ENCODE results near the gene NANS.

NANS gene

DNA sequence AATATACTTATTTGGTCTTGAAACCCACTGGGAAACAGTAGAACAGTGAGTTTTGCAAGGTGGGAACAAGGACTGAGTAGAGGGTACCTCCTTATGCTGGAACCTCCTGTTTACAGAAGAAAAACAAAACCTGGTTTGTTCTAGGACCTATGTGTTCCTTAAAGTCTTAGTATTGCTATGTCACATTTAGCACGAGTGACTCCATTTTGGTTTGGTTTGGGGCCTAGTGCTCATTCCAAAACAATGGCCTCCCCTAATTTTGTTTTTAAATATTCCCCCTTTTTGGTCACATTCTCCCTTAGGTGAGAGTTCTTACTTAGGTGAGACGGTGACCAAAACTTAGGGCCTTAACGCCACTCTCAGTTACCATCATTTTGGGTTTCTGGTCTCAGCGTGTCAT, 6.2 kb upstream of the NANS start:
- POLR2A ChIA-PET = no interaction called here
- DNase-seq (ENCODE audit: extremely low spot score) = no peak
- TF ChIP-seq CTBP1 (IDR thresholded peaks at IDR 0.05; ENCODE audit: borderline replicate concordance) = no peak
- no peak for TF ChIP-seq LEF1 (IDR thresholded peaks at IDR 0.05; ENCODE audit: borderline replicate concordance)
- TF ChIP-seq FOXA1 (IDR thresholded peaks at IDR 0.05) = no peak
- no peak for TF ChIP-seq L3MBTL2 (conservative IDR thresholded peaks at IDR 0.05)
- no peak for TF ChIP-seq TARDBP (IDR thresholded peaks at IDR 0.05)
- CTCF ChIA-PET = no interaction called here

DNA sequence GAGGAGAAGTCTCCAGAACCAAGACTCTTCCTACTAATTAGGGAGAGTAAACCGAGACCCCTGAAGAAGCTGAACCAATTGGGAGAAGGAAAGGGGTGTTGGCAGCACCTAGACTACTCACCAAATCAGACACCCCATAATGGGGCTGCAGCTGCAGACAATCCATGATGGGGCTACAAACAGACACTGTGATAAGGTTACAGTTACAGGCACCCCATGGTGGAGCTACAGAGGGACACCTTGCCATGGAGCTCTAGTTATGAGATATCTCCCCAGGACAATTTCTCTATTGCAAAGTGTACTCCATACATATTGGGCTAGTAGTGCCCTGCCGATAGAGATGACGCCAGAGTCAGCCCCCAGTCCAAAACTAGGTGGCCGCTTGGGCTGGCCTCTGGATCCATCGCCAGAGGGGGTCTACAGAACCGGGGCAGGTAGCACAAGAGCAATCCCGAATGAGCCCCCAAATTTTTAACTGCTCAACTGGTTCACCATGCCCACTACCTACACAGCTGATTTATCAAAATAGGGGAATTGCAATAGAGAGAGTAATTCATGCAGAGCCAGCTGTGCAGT, 2.1 kb upstream of the NANS start:
- CTCF ChIA-PET = no interaction called here
- POLR2A ChIA-PET = interaction anchor here (0.9 kb wide), 1 partner anchor 132 kb away, joined by 3 read pairs; no protein-coding TSS in a partner anchor
- no peak for TF ChIP-seq FOXA1 (IDR thresholded peaks at IDR 0.05)
- DNase-seq (ENCODE audit: extremely low spot score) = no peak

DNA sequence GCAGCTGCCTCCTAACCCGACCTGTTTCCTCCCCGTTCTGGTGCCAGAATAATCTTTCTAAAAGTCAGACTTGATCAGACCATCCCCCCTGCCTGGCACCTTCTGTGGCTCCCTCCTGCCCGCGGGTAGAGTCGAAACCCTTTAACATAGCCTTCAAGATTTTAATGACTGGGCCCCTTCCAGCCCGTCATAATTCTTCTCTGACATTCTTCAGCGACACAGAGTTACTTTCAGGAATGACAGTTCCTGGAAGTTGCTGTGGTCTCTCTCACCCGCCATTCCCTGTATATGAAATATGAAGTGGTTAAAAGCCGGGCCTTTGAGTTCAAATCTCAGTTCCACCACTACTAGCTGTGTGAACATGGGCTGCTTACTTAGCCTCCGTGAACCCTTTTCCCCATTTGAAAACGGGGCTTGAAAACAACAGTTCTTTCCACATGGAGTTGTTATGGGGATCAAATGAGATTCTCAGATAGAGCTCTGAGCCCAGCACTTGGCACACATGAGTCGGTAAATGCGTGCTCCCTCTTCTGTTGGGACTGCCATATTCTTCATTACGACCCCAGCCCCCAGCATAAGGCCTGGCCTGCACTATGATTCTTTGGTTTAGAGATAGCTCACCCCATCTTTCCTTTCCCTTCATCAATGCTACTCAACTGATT, 737 bp downstream of the NANS start:
- POLR2A ChIA-PET = interaction anchor here (0.8 to 3.3 kb wide), 5 partner anchors 10 to 198 kb away, joined by 3 to 12 read pairs (median 3); partner anchors contain the start of genes TBC1D2 and TRMO

DNA sequence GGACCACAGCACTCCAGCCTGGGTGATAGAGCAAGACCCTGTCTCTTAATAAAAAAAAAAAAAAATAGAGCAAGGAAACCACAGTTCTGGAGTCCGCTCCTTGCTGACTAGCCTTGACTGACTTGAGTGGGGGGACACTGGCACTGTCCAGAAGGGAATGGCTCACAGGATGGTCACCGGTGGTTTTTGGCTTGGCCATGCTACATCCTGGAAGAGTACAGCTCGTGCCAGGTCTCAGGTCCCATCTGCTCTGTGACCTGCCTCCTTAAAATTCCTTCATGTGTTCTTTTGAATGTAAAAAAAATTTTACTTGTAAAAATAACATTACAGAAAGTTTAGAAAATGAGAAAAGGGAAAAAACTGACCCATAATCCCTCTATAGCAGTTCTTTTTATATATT, 5.6 kb downstream of the NANS start:
- DNase-seq (ENCODE audit: extremely low spot score) = no peak
- TF ChIP-seq SP1 (IDR thresholded peaks at IDR 0.05) = no peak
- TF ChIP-seq CTBP1 (IDR thresholded peaks at IDR 0.05; ENCODE audit: borderline replicate concordance) = no peak
- TF ChIP-seq, protein P1, sequence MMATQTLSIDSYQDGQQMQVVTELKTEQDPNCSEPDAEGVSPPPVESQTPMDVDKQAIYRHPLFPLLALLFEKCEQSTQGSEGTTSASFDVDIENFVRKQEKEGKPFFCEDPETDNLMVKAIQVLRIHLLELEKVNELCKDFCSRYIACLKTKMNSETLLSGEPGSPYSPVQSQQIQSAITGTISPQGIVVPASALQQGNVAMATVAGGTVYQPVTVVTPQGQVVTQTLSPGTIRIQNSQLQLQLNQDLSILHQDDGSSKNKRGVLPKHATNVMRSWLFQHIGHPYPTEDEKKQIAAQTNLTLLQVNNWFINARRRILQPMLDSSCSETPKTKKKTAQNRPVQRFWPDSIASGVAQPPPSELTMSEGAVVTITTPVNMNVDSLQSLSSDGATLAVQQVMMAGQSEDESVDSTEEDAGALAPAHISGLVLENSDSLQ (IDR thresholded peaks at IDR 0.05) = no peak
- no peak for TF ChIP-seq FOXK2 (IDR thresholded peaks at IDR 0.05)
- no peak for TF ChIP-seq TARDBP (IDR thresholded peaks at IDR 0.05)
- no peak for TF ChIP-seq ELF4 (IDR thresholded peaks at IDR 0.05)
- ChIA-PET POLR2A (no interaction called here), CTCF (no interaction called here)

More for the DNA sequence above, 737 bp downstream of the NANS start:
- TF ChIP-seq FOXK2 (IDR thresholded peaks at IDR 0.05) (no peak), ZNF384 (IDR thresholded peaks at IDR 0.05) (no peak), LEF1 (IDR thresholded peaks at IDR 0.05; ENCODE audit: borderline replicate concordance) (no peak), L3MBTL2 (conservative IDR thresholded peaks at IDR 0.05) (0 out of 2 replicates have a peak, but pooled peaks have one; percentile 36), SUZ12 (IDR thresholded peaks at IDR 0.05) (no peak)
- TF ChIP-seq, protein P1 (IDR thresholded peaks at IDR 0.05) = peak; percentile 79
- CTCF ChIA-PET = interaction anchor here (0.6 to 1.4 kb wide), 4 partner anchors 13 to 134 kb away, joined by 3 to 9 read pairs (median 4); no protein-coding TSS in a partner anchor
- DNase-seq (ENCODE audit: extremely low spot score) = peak; percentile 23

DNA sequence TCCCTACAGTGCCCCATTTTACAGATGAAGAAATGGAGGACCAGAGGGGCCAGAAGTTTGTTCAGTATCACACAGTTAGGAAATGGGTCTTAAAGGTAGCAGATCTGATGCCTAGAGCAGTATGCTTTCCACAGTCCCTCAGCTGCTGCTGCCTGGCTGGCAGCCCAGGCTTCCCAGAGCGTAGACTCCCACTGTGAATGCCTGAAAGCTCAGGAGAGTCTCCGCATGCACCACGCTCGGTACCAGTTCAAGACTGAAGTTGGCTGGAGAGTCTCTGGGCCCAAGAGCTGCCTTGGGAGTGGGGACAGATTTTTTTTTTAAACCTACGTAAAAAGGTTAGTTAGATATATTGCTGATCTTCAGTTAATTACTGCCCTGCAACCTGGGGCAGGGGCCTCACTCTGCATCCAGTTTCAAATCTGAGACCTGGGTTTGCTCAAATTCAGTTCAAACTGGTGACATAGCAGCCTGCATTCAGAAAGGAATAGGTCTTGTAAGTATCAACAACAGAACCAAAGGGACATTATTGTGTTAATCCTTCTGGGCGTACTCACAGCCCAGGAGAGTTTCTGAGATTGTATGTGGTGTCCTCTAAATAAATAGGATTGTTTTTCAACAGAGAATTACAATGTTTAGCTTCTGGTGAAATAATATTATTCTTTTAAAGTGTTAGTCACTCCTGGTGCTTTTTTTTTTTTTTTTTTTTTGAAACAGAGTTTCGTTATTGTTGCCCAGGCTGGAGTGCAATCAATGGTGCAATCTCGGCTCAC, 8.3 kb downstream of the NANS start:
- TF ChIP-seq LEF1 (IDR thresholded peaks at IDR 0.05; ENCODE audit: borderline replicate concordance) = no peak
- no peak for TF ChIP-seq ZNF384 (IDR thresholded peaks at IDR 0.05)
- no peak for TF ChIP-seq SP1 (IDR thresholded peaks at IDR 0.05)
- no peak for TF ChIP-seq TARDBP (IDR thresholded peaks at IDR 0.05)
- TF ChIP-seq L3MBTL2 (conservative IDR thresholded peaks at IDR 0.05) = no peak
- no peak for TF ChIP-seq NFRKB (IDR thresholded peaks at IDR 0.05)
- no peak for TF ChIP-seq CTBP1 (IDR thresholded peaks at IDR 0.05; ENCODE audit: borderline replicate concordance)
- no peak for TF ChIP-seq FOXM1 (IDR thresholded peaks at IDR 0.05; ENCODE audit: borderline replicate concordance)
- TF ChIP-seq FOXA1 (IDR thresholded peaks at IDR 0.05) = no peak
- TF ChIP-seq FOXK2 (IDR thresholded peaks at IDR 0.05) = no peak
- no peak for TF ChIP-seq ARNT (IDR thresholded peaks at IDR 0.05)
- TF ChIP-seq, protein P1 (IDR thresholded peaks at IDR 0.05) = no peak
- TF ChIP-seq ELF4 (IDR thresholded peaks at IDR 0.05) = no peak
- TF ChIP-seq SUZ12 (IDR thresholded peaks at IDR 0.05) = no peak
- no peak for TF ChIP-seq BHLHE40 (IDR thresholded peaks at IDR 0.05; ENCODE audit: borderline replicate concordance)
- no peak for TF ChIP-seq HDGF (IDR thresholded peaks at IDR 0.05; ENCODE audit: borderline replicate concordance)
- ChIA-PET POLR2A (no interaction called here), CTCF (interaction anchor here (0.6 kb wide), 1 partner anchor 41 kb away, joined by 3 read pairs; no protein-coding TSS in a partner anchor)
- no peak for DNase-seq (ENCODE audit: extremely low spot score)

DNA sequence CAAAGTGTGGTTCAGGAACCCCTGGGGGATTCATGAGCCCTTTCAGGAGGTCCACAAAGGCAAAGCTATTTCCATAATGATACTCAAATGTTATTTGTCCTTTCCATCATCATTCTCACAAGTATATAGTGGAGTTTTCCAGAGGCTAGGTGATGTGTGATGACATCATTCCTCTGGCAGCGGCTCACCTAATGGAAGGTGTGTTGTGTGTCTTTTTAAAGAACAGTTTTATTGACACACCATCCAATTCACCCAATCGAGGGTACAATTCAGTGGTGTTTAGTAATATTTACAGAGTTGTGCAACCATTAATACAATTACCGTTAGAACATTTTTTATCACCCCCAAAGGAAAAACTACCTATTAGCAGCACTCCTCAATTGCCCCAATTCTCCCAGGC, 9.7 kb downstream of the NANS start:
- ChIA-PET POLR2A (no interaction called here), CTCF (no interaction called here)
- TF ChIP-seq CTBP1 (IDR thresholded peaks at IDR 0.05; ENCODE audit: borderline replicate concordance) = no peak
- TF ChIP-seq HDGF (IDR thresholded peaks at IDR 0.05; ENCODE audit: borderline replicate concordance) = no peak
- no peak for TF ChIP-seq LEF1 (IDR thresholded peaks at IDR 0.05; ENCODE audit: borderline replicate concordance)
- TF ChIP-seq ELF4 (IDR thresholded peaks at IDR 0.05) = no peak
- no peak for TF ChIP-seq ZNF384 (IDR thresholded peaks at IDR 0.05)
- TF ChIP-seq SP1 (IDR thresholded peaks at IDR 0.05) = no peak
- TF ChIP-seq TARDBP (IDR thresholded peaks at IDR 0.05) = no peak
- no peak for TF ChIP-seq FOXA1 (IDR thresholded peaks at IDR 0.05)
- no peak for TF ChIP-seq ARNT (IDR thresholded peaks at IDR 0.05)
- TF ChIP-seq FOXK2 (IDR thresholded peaks at IDR 0.05) = no peak
- no peak for TF ChIP-seq BHLHE40 (IDR thresholded peaks at IDR 0.05; ENCODE audit: borderline replicate concordance)
- TF ChIP-seq NFRKB (IDR thresholded peaks at IDR 0.05) = no peak
- no peak for TF ChIP-seq SUZ12 (IDR thresholded peaks at IDR 0.05)
- TF ChIP-seq L3MBTL2 (conservative IDR thresholded peaks at IDR 0.05) = no peak
- TF ChIP-seq, protein P1 (IDR thresholded peaks at IDR 0.05) = no peak
- TF ChIP-seq FOXM1 (IDR thresholded peaks at IDR 0.05; ENCODE audit: borderline replicate concordance) = no peak
- no peak for DNase-seq (ENCODE audit: extremely low spot score)

Data from HEK293T (cell line).